HG02610 (cell line): ENCODE measurements around the gene SPATC1L.

ENCODE experiments used
- ATAC-seq: cut with Tn5 transposase; IDR thresholded peaks from one replicate; pipeline ENCODE4 v1.9.1; 2021; ENCODE audit warnings: mild to moderate bottlenecking, moderate library complexity; ENCODE audit not compliant: unreplicated experiment

SPATC1L gene

GRCh38 chr21:46111857-46112724, 72.2 kb downstream of the SPATC1L start:
- ATAC-seq, result no peak

GRCh38 chr21:46111193-46111571, 73.1 kb downstream of the SPATC1L start:
- ATAC-seq, result no peak
